Hepatocyte (in vitro differentiated cells): ENCODE results near the gene HEY2. TPM values are rescaled to one million over a fixed set of nuclear protein-coding genes. Genes with fewer than 3 reads are reported as not detected.

Experiments
- DNase-seq: peaks from one replicate; pipeline ENCODE4 v3.0.0-alpha.2; 2016; ENCODE audit warnings: low spot score
- H2AFZ ChIP-seq: fragments of 200-600 bp; sonication (generic); 2 replicates; pipeline ENCODE4 v1.6.0; 2016; ENCODE audit warnings: antibody characterized with exemption, mild to moderate bottlenecking
- H3K27ac ChIP-seq: fragments of 200-600 bp; sonication (generic); 2 replicates; pipeline ENCODE4 v1.5.1; 2016; ENCODE audit warnings: mild to moderate bottlenecking
- H3K27me3 ChIP-seq: fragments of 200-600 bp; sonication (generic); 2 replicates; pipeline ENCODE4 v1.6.1; 2016
- H3K36me3 ChIP-seq: fragments of 200-600 bp; sonication (generic); replicated peaks from 2 replicates; pipeline ENCODE4 v1.5.1; 2016; ENCODE audit warnings: low read depth; ENCODE audit not compliant: insufficient read depth
- H3K4me1 ChIP-seq: fragments of 200-600 bp; sonication (generic); 2 replicates; pipeline ENCODE4 v1.5.1; 2016; ENCODE audit warnings: mild to moderate bottlenecking, moderate library complexity; ENCODE audit not compliant: insufficient read depth
- H3K4me2 ChIP-seq: fragments of 200-600 bp; sonication (generic); 2 replicates; pipeline ENCODE4 v1.6.0; 2016
- H3K4me3 ChIP-seq: fragments of 200-600 bp; sonication (generic); 2 replicates; pipeline ENCODE4 v1.5.1; 2016; ENCODE audit warnings: mild to moderate bottlenecking
- H3K79me2 ChIP-seq: fragments of 200-600 bp; sonication (generic); 2 replicates; pipeline ENCODE4 v1.6.0; 2017; ENCODE audit warnings: mild to moderate bottlenecking
- H3K9me2 ChIP-seq: fragments of 200-600 bp; sonication (generic); replicated peaks from 2 replicates; pipeline ENCODE4 v1.6.0; 2017; ENCODE audit warnings: mild to moderate bottlenecking; ENCODE audit not compliant: insufficient read depth
- H3K9me3 ChIP-seq: fragments of 200-600 bp; sonication (generic); 2 replicates; pipeline ENCODE4 v1.5.1; 2016; ENCODE audit warnings: low read depth, mild to moderate bottlenecking
- H4K20me1 ChIP-seq: fragments of 200-600 bp; sonication (generic); 2 replicates; pipeline ENCODE4 v1.6.0; 2016; ENCODE audit warnings: mild to moderate bottlenecking; ENCODE audit not compliant: insufficient read depth, poor library complexity, severe bottlenecking
- CTCF ChIP-seq: fragments of 200-600 bp; sonication (generic); IDR thresholded peaks from 2 replicates; pipeline ENCODE4 v1.5.1; 2016; ENCODE audit warnings: antibody characterized with exemption, mild to moderate bottlenecking; ENCODE audit not compliant: poor library complexity
- EZH2 ChIP-seq: fragments of 200-600 bp; sonication (generic); IDR thresholded peaks from 2 replicates; pipeline ENCODE4 v1.6.1; 2016; ENCODE audit warnings: antibody characterized with exemption, mild to moderate bottlenecking, borderline replicate concordance
- EZH2phosphoT487 ChIP-seq: fragments of 200-600 bp; sonication (generic); IDR thresholded peaks from one replicate; pipeline ENCODE4 v1.6.1; 2018; ENCODE audit warnings: antibody characterized with exemption, mild to moderate bottlenecking, low read depth, moderate library complexity; ENCODE audit not compliant: unreplicated experiment, severe bottlenecking
- WGBS: methylation state at CpG from one replicate; pipeline ENCODE4 v1.1.6; 2016; ENCODE audit warnings: low lambda C conversion rate; ENCODE audit errors: missing lambda C conversion rate; 5-methylcytosine and 5-hydroxymethylcytosine counted together
- polyA plus RNA-seq: library from polyadenylated mRNA; unstranded; fragments of >200 nt; fragmentation: Nextera tagmentation; extraction: Ambion mirVana; gene quantifications from 2 replicates; pipeline ENCODE4 v1.2.1, GENCODE V29; 2016
- total RNA-seq: library from RNA; depleted of rRNA; stranded (reverse); fragments of >200 nt; gene quantifications from 2 replicates; pipeline ENCODE4 v1.2.3, GENCODE V29; 2014

HEY2 gene
- total and polyA plus RNA-seq, 2 experiments from 2014 or later, result 0.27 to 0.47 TPM

DNA sequence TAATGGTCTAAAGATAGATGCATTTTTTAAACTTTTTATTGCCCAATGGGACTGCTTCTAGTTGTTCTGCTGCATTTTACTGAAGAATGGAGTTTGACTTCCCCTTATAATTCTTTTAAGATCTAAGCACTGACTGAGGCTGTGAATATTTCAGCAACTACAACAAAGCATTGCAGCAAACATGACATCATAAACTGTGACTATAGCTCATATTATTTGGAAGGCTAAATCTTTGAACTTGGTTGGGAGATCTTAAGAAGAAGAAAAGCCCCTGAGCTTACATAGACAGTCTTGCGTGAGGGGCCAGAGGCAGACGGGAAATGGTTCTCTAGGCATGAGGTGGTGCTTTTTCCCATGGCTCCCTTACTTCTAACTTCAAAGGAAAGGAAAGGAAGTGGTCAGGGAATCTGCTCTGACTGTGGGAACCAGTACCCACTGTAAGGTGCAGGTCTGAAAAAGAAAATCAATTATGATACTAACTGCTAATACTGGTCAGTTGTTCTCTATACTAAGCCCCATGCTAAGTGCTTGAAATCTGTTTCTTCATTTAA lies 14.8 kb downstream of the HEY2 start:
- H4K20me1 ChIP-seq, result no peaks in the 10 kb centered on the region
- no peaks in the 10 kb centered on the region for H3K36me3 ChIP-seq
- DNase-seq, result no peak
- no peaks in the 10 kb centered on the region for H3K4me1 ChIP-seq
- no peak overlapping the region for H3K4me2 ChIP-seq
- H3K4me3 ChIP-seq, result no peak overlapping the region
- TF ChIP-seq CTCF, result no peak
- TF ChIP-seq EZH2, result no peak
- no peak for TF ChIP-seq EZH2phosphoT487
- H2AFZ ChIP-seq, result no peak overlapping the region
- no peak overlapping the region for H3K27ac ChIP-seq
- no peaks in the 10 kb centered on the region for H3K79me2 ChIP-seq
- H3K9me3 ChIP-seq, result no peaks in the 10 kb centered on the region
- no peaks in the 10 kb centered on the region for H3K27me3 ChIP-seq
- WGBS, result 61% methylated on average over 2 of the region's 2 CpGs
- H3K9me2 ChIP-seq, result no peaks in the 10 kb centered on the region

DNA sequence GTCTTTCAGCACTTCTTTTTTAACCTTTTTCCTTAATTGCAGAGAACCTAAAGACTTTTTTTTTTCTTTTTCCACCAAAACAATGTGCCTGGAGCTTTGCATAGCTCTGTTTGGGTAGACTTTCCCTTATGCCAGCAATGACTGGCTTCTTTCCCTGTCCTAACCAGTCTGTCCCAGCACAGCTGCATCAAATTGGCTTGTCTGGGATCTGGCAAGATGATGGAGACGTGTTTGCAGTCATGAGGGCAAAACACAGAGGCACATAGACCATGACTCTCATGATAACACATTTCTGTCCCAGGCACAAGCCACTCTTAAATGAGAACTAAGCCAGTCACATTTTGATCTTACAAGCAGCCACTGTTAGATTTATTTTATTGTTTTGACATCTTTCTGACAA lies 16.5 kb downstream of the HEY2 start:
- Histone ChIP-seq H3K36me3 (no peaks in the 10 kb centered on the region), H3K27me3 (no peaks in the 10 kb centered on the region), H3K27ac (no peak overlapping the region), H3K9me3 (no peaks in the 10 kb centered on the region), H3K4me3 (no peak overlapping the region), H4K20me1 (no peaks in the 10 kb centered on the region), H3K4me1 (no peaks in the 10 kb centered on the region), H3K9me2 (no peaks in the 10 kb centered on the region), H2AFZ (no peak overlapping the region), H3K4me2 (no peak overlapping the region), H3K79me2 (no peaks in the 10 kb centered on the region)
- no peak for DNase-seq
- 67% methylated on average over 1 of the region's 1 CpG for WGBS
- TF ChIP-seq EZH2 (no peak), CTCF (no peak), EZH2phosphoT487 (no peak)

DNA sequence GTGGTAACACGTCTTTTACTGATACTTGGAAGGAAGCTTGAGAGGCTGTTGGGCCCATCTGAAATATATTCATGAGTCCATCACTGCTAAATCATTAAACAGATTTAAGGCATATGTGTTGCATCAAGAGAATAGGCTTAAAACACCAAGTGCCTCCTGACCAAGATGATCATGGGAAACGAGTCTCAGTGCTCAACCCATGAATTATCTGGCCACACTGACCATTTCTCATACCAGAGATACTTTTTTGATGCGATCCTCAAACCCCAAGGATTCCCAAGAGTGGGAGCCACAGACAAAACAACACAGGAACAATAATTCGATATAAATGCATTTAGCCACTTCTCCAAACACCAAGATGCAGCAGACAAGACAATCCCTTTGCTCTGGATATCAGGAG lies 17.2 kb downstream of the HEY2 start:
- WGBS, result 91% methylated on average over 4 of the region's 4 CpGs
- Histone ChIP-seq H3K9me2 (no peaks in the 10 kb centered on the region), H3K27me3 (no peaks in the 10 kb centered on the region), H3K9me3 (no peaks in the 10 kb centered on the region), H3K4me1 (no peaks in the 10 kb centered on the region), H4K20me1 (no peaks in the 10 kb centered on the region), H3K79me2 (no peaks in the 10 kb centered on the region), H3K4me3 (no peak overlapping the region), H3K27ac (no peak overlapping the region), H3K4me2 (no peak overlapping the region), H2AFZ (no peak overlapping the region), H3K36me3 (no peaks in the 10 kb centered on the region)
- no peak for DNase-seq
- TF ChIP-seq EZH2phosphoT487, result no peak
- TF ChIP-seq CTCF, result no peak
- no peak for TF ChIP-seq EZH2

- WGBS, result 75% methylated on average over 6 of the region's 6 CpGs
- H2AFZ ChIP-seq, result no peak overlapping the region
- no peaks in the 10 kb centered on the region for H3K9me3 ChIP-seq
- no peak for DNase-seq
- H3K4me1 ChIP-seq, result no peaks in the 10 kb centered on the region
- no peaks in the 10 kb centered on the region for H3K9me2 ChIP-seq
- TF ChIP-seq EZH2, result no peak
- no peak for TF ChIP-seq EZH2phosphoT487
- TF ChIP-seq CTCF, result no peak
- H3K79me2 ChIP-seq, result no peaks in the 10 kb centered on the region
- H3K4me3 ChIP-seq, result no peak overlapping the region
- H3K27ac ChIP-seq, result no peak overlapping the region
- H3K27me3 ChIP-seq, result no peaks in the 10 kb centered on the region
- H3K4me2 ChIP-seq, result no peak overlapping the region
- no peaks in the 10 kb centered on the region for H4K20me1 ChIP-seq
- H3K36me3 ChIP-seq, result no peaks in the 10 kb centered on the region
These were observed 19.8 kb downstream of the HEY2 start for GRCh38 chr6:125769147-125769783.
